Hindlimb muscle (tissue), 1 donor: ENCODE measurements around the gene OPCML. TPM values are rescaled to one million over a fixed set of nuclear protein-coding genes. Genes with fewer than 3 reads are reported as not detected.

Source experiments
- DNase-seq: peaks from one replicate; pipeline ENCODE4 v3.0.0-alpha.2; 2013
- polyA plus RNA-seq: library from polyadenylated mRNA; unstranded; fragments of 120-200 nt; gene quantifications from one replicate; pipeline ENCODE4 v1.2.1, GENCODE V29; 2013; ENCODE audit not compliant: insufficient read length

OPCML gene
- polyA plus RNA-seq, 1 donor: 1.1 TPM

DNA sequence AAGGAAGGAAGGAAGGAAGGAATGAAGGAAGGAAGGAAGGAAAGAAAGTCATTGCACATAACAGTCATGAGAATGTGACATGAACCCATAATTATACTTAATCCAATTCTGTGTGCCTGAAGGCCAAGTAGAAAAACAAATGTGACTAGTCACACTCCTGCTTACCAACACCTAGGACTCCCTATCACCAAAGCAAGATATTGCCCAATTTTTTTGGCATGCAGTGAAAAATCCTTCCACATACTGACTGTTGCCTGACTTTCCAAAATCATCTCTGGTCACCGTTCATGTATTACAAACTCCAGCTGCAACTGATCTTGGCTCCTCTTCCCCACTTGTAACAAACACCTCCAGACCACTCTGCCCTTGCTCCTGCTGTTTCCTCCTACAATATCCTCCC is 516.8 kb downstream of the OPCML start:
- no peak for DNase-seq

DNA sequence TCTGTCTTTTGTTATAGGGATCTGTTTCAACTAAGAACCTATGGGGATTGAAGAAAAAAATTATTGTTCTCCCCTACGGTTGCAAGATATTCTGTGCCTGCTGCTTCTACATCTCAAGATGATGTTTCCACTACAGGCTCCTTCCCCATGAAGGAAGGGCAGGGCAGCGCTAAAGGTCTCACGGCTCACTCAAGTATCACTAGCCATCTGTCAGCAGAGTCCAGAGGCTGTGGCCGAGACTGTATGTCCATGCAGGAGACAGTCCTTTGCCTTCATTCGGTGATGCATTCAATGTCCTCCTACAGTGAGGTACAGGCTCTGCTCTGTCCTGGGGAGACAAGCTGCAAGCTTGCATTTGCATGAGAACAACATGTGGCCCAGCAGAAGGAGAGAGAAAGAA is 518.0 kb downstream of the OPCML start:
- no peak for DNase-seq

DNA sequence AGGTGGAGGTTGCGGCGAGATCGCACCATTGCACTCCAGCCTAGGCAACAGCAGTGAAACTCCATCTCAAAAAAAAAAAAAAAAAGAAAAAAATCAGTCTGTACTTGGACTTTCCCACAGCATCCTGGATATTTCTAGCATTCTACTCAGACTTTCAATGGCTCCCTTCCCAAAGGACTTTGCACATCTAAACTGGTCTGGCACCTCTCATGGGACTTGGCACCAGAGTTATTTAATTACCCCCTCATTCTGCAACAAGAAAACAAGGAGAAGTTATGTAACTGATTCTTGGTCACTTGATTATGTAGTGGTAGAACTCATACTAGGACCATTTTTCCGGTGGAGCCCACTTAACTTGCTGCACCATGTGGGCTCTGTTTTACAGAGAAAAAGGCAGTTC is 519.5 kb downstream of the OPCML start:
- no peak for DNase-seq

DNA sequence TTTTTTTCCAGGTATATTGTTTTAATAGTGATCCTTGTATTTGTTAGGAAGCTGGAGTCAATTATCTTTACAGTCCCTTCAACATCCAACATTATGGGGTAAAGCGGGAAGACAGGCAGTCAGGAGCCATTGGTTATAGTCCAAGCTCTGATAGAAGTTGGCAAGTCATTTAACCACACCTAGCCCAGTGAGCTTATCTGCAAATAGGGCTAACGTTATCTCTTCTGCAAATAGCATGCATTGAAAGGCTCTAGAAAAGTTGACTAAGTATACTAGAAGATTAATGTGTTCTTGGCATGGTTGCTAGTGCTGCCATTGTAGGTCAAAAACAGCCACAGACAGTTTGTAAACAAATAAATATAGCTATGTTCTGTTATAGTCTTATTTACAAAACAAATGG is 520.7 kb downstream of the OPCML start:
- DNase-seq: no peak

DNA sequence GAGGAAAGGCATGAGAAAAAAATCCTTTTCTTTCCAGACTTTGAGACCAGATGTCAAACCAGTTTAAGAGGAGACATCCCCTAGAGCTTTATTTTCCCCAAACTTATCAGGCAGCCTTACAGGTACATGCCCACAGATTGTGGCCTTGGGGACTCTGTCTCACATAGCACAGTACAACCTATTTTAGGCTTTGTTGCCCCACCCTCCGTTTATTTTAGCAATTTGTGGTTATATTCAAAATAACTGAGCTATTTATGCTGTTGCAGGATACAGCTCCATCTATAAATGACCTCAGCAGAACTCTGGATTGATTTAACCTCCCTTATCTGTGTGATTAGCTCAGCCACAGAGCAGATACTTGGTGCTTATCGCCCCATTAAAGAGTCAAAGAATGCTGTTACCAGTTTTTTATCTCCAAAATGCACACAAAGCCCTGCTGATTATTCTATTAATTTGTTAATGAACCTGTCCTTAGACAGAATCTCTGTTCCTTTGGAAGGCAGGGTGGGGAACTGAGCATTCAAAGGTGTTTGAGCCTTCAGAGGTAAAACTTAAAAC is 525.2 kb downstream of the OPCML start:
- DNase-seq: no peak

DNA sequence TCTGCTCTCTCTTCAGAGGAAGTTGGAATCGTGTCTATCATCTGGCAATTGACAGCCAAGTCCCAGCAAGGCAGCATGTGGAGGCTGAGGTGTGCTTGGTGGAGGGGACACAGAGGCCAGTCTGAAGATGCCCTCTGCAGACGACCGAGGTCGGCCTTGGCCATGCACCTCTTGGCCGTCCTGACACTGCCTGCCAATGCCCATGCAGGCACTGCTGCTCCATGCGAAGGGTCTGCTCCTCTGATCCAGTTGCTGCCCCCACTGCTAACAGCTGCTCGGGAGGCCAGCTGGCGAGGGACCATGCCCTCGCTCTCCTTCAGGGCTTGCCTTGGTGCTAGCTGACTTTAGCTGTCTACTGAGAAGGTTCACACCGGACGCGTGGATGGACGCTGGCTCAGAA is 527.9 kb downstream of the OPCML start:
- DNase-seq: no peak

DNA sequence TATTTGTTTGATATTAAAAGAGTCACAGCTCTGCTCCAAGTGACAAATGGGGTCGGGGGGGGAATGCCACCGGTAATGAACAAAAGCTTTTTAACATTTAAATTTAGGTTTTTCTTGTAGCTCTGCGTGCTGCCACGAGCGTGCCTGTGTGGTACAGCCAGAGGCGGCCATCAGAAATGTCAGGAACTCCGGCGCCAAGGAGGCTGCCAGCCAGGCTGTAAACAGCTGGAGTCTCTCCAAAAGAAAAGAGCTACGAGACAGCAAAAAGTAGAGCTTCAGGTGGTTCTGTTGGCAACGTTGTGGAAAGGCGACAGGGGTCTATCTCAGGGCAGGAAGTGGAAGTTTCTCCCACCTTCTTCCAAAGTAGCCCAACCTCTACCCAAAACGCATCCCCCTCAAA is 532.8 kb downstream of the OPCML start:
- no peak for DNase-seq

DNA sequence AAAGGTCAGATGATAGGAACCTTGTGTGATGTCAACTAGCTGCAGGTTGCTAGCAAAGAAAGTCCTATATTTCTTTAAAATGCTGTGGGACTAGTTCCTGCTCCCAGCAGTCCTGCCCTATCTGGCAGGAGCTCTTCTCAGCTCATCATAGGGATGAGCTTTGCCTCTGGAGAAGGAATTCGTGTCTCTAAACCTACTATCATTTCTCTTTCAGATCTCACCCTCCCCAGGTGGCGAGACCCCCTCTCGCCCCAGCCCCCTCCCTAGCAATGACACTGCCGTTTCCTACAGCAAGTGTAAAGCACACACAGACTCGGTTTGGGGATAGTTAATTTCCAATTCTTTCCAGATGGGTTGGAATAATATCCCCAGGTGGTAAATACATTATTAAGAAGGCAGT is 533.3 kb downstream of the OPCML start:
- no peak for DNase-seq

DNA sequence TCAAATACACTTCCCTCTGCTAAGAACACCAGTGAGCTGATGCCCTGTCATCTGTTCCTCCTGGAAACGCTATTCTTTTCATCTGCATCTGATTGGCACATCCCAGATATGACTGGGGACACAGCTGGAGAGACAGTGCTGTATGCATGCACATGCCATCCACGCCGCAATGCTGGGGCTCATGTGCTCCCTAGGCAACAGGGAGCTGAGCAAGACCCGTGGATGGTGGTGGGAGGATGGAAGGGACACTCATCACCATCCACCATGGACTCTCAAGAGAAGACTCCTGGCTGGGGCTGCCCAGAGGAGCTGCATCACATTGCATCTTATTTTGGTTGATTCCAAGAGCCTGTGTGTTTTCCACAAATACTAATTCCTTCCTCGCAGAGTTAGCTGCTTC is 534.9 kb downstream of the OPCML start:
- no peak for DNase-seq

DNA sequence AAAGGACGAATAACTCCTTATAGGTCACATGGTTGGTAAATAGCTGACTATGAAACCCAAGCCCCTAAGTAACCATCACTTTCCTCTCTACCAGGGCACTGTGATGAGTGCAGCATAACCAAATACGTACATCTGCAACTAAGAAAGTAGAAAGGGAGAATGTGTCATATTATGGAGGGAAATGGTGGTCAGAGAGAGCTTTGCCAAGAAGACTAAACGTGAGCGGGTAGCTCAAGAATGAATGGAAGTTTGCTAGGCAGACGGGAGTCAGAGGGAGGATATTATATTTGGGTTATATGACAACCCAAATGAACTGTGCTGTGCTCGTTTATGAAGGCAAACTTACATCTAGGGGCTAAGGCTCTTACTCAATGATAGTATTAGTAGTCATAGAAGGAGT is 537.3 kb downstream of the OPCML start:
- no peak for DNase-seq

DNA sequence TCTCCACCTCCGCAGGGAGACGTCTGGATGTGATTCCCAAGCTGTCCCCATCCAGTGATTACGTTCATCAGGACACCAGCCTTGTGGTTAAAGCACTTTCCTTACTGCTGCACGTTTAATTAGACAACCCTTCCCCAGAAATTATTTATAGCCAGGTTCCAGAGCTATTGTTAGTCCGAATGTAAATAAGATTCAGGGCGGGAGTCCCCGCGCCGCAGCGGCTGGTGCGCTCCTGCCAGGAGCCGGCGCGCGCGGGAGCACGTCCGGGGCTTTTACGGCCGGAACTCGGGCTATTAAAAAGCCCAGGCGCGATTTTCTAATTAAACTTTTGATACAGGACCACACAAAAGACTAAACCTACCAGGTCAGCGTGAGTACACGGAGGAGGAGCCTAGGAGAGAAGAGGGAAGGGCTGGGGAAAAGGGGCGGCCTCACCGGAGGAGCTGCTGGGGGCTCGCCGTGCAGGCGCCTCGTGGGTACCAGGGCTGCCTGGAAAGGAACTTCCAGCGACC is 538.3 kb downstream of the OPCML start:
- DNase-seq: no peak

DNA sequence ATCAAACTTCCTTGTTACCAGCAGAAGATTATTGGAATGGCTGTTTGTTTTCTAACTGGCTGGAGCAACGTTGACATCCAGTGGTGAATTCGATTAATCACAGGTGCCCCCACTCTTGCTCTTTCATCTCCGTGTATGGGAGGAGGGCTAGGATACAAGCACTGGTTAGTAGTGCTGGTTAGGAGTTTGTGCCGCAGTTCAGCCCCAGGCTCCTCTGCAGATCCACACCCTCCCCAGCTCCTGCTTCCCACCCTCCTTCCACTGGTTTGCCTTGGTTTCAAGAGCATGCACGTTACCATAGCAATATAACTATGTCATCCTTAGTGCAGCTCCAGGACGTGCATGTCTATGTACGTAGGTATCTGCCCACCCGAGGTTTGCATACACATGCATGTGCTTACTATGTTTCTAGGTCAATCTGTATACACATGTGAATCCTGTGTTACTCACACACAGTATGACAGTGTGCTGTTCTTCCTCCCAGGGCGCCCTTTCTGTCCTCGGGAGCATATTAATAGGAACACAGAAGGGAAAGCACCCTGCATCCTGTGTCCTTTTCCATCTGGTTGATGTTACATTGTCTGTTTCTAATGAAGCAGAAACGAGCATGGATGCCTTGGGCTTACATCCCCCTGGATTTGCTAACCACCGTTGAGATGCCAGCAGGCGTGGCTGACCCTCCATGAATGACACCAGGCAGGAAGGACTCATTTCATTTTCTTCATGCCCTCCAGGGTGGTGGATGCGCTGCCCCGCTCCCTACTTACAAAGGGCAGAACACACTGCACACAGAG is 539.3 kb downstream of the OPCML start:
- DNase-seq: no peak

DNA sequence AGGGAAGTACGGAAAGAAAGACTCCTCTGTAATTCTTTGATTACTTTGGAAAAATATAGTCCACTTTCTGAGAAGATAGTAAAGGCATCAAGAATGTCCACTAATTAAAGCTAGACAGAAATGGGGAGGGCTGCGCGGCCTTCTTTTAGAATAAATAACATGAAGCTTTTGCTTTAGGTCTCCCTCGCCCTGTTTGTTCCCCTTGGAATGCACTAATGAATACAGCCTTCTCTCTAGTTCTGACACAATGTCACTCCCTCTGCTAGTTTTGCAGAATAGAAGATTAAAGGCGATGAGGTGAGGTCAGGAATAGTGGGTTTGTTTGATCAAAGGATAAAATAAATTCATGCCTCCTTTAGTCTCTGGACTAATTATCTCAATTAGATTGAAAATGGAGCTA is 543.9 kb downstream of the OPCML start:
- no peak for DNase-seq

DNA sequence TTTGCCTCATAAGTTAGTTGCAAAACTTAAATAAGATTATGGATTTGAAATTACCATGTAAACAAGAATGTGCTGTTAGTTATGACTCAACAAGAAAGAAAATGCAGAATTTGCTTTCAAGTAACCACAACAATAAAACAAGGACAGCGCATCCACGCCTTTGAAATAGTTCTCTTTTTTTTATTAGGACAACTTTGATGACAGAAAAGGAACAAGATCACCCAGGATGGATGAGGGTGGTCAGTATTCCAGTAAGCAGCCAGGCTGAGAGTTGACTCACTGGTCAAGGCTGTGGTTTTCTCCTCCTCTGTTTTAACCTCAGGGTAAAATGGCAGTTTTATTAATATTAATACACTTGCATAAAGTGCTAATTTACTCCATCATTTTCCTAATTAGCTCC is 544.4 kb downstream of the OPCML start:
- DNase-seq: no peak

DNA sequence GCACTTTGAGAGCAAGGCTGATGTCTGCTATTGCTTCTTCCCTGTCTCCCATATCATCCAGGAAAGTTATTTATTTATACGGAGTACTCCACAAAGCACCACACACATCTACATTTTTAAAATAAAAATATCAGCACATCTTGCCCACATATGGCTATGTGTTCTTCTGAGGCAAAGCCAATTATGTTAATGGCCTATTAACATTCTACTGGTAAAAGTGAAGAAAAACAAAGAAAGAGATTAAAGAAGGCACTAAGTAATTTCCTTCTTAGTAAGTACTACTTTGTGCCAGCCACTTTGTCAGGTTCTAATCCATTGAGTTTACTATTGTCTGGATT is 548.7 kb downstream of the OPCML start:
- DNase-seq: no peak

DNA sequence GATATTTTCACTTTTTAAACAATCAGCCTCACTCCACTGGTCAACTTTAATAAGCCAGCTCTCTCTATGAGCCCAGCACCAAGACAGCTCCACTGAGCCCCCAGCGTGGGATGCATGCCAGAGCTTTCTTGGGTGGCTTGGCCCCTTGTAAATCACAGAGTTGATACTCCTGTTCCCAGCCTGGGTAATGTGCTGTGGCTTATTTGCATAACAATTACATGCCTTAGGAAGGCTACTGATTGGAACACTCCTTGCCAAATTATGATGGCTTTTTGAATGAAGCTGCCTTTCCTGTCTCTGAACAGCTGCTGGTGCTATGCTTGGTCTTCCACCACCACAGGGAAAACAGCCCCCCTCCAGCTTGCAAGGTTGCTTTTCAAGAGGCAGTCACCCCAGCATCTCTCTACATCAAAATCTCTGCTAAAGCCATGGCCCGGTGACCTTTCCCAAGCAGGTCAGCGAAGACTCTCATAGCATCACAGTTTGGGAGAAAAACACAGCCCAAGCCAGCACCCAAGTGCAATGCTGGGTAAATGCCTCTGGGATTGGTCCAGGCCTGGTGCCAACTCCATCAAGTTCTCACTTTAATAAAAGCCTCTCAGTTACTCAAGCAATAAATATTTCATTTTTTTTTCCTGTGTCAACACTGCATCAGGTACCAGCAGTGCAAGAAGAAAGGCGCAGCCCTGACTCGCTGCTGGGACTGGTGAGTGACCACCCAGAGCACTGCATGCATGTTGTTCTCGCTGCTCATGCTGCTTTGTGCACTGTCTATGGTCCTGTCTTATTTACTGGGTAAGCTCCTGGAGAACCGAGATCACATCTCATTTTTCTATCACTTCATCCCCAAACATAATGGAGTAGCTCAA is 549.3 kb downstream of the OPCML start:
- DNase-seq: no peak

DNA sequence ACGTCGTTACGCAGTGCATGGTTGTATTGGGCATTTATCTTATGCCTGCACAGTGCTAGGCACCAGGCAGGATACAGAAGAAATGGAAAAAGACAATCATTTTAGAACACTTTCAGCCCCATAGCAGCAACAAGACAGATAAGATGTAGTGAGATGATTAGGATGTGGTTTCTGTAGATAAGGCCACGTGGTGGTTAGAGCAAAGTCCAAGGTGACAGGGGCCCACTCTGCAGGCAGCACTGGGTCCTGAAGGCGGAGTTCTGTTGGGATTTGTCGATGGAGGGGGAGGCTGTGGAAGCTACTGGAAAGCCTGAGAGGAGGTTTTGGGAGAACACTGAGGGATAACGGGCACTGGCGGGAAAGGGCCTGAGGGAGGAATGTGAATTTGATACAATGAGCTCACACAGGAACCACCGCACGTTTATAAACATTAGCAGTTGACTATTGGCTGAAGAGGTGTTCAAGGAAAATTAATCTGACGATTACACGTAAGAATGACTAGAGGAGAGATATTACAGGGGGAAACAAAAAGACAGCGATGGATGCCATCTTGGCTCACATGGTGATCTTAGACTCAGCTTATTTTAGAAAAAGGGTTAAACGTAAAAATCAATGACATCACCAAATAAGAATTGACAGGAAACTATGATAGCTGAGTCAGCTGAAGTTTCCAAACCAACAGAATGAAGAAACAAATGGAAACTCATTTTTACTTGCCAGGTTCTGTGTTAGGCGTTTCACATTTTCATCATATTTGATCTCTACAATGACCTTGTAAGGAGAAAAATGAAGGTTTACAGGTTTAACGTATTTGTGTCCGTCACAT is 551.0 kb downstream of the OPCML start:
- no peak for DNase-seq

DNA sequence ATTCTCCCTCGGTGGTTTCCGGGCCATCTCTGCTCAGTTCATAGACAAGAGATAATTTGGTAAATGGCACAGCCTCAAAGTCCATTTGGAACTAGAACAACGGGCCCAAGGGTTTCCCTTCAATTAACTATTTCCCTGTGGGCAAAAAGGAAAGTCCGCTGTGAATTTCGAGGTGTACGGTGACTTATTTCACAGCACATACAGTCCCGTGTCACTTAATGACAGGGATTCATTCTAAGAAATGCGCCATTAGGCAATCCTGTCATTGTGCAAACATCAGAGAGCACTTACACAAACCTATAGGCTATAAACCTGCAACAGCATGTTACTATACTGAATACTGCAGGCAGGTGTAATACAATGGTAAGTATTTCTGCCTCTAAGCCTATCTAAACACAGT is 551.6 kb downstream of the OPCML start:
- DNase-seq: no peak

DNA sequence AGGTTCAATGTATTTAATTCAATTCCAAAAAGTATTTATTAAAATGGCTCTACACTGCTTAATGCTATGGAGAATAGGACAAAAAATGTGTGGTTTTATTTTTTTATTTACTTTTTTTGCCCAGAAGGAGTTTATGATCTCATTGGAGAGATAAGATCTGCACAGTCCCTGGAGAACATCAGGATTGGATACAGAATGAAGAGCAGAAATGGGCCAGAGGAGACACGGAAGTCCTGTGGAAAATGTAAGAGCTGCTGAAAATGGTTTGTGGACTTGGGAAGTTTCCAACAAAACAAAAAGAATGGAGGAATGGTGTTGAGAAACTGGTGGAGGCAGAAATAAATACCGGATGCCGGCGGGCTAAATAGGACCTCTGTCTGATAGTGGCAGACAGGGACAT is 554.6 kb downstream of the OPCML start:
- no peak for DNase-seq

DNA sequence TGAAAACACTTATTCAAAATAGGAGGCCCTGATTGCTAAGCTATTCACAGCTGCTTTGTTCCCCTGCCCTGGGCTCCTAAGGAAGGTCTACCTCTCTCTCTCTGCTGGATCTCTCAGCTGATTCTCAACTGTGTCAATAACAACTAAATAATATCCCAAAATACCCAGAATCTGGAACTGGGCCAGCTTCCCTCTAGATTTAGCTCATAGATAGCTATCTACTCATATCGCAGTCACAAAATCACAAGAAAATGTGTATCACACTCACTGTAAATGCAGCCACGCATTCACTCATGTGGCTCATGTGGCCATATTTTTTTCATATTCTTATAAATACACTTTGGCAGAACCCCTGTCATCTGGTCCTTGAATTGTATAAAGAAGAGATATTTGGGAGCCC is 555.1 kb downstream of the OPCML start:
- DNase-seq: no peak

DNA sequence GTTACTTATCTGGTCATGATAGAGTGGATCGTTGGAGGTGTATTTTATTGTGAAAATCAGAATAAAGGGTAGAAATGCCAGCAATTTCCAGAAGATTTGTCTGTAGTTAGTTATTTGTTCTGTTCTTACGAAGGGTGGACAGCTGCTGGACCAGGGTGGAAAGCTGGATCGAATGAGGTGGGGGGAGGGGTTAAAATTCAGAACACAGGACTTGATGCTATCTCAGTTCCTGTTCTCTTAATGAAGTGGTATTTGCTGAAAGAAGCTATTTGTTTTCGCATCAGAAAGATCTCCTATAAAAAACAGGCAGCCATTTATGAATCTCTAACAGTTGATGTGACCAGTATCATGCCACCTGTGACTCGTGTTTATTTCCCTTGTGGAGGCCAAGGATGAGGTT is 556.2 kb downstream of the OPCML start:
- no peak for DNase-seq

DNA sequence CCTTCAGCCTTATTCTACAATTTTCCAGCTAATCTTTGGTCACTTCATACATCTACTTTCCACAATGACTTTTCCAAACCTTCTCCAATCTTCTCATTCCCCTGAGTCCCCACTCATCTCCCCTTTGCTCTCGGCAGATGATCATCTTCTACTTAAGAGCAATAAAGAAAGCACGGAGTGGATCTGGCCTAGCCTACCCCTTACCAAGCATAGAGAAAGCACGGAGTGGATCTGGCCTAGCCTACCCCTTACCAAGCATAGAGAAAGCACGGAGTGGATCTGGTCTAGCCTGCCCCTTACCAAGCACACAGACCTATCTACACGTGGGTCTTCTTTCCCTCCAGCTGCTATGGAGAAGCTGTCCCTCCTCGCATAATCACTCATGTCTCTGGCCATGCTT is 558.6 kb downstream of the OPCML start:
- no peak for DNase-seq

DNA sequence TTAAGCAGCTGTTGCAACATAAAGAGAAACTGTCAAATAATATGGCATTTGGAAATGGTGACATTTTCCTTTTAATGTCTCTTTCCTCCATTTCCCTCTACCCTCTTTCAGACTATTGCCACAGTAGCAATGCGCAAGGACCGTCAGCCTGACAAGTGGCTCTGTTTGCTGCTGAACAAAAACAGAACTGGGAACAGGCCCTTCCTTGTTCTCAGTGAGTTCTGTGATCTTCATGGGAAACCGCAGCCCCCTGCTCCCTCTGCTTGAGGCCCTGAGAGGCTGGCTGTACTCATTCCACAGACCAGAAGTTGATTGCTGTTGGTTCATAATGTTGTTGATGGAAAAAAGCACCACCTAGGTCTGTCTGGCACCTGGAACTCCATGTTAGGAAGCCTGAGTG is 559.7 kb downstream of the OPCML start:
- DNase-seq: no peak
